Ovary (tissue), 3 donors: ENCODE results near the gene PARN.

ENCODE experiments used
- CTCF ChIP-seq, 3 donors: fragments of 450-650 bp in 2 of 3; fragments of 200-600 bp in 1 of 3; IDR thresholded peaks; one replicate each; pipeline versions ENCODE4 v1.5.1 to v1.8.0; 2016 to 2022; ENCODE audit warnings: antibody characterized with exemption in 3 of 3, mild to moderate bottlenecking in 1 of 3
- POLR2A ChIP-seq: fragments of 450-650 bp; IDR thresholded peaks from one replicate; pipeline ENCODE4 v1.6.1; 2017; ENCODE audit warnings: antibody characterized with exemption, mild to moderate bottlenecking, moderate library complexity
- donor health status: DM: no; HTN: no; CAD: no.

- TF ChIP-seq CTCF (IDR thresholded peaks at IDR 0.05) (no peak), POLR2A (no peak)
Measured at GRCh38 chr16:14465799-14466198, 164.3 kb downstream of the PARN start.
